ENCODE measurements around the gene SLC12A2.

SLC12A2 gene

DNA sequence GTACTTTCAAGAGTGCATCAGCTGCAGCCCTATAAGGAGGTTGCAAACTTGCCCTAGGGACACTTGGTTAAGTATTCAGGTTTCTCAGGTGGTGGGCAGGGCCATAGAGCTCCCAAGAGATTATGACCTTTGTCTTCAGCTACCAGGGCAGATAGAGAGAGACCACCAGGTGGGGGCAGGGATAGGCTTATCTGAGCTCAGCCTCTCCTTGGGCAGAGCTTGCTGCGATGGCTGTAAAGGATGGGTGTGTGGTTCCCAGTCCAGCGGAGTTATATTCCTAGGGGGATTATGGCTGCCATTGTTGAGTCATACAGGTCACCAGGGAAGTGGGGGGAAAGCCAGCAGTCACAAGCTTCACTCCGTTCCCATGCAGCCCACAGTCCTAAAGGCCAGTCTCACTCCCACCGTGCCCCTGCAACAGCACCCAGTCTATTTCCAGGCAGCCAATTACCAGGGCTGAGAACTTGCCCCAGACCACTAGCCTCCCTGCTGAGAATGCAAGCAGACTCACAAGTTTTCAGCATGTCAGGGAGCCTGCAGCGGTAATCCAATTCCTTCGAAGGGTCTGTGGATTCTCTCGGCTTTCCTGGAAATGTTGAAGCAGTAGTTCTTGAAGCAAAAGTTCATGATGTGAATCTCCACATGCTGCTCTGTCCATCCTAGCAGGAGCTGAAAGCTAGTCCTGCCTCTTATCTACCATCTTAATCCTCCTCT, 151.5 kb downstream of the SLC12A2 start:
- DNase-seq, result no peak

DNA sequence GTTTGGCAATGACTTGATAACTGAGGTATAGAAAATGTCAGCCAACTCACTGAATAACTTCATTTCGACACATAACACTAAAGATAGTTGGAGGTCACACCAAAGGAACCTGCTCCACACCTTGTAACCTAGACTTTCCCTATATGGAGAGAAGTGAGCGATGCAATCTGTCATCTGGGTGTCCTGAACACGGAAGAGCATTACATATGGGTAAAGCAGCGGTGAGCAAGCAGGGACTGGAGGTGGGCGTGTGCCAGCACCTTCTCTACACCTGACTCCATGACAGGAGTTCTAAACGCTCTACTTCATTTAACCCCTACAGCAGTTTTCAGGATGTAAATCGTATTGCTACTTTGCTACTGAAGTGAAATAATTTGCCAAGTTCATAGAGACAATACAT, 152.8 kb downstream of the SLC12A2 start:
- no peak for DNase-seq

DNA sequence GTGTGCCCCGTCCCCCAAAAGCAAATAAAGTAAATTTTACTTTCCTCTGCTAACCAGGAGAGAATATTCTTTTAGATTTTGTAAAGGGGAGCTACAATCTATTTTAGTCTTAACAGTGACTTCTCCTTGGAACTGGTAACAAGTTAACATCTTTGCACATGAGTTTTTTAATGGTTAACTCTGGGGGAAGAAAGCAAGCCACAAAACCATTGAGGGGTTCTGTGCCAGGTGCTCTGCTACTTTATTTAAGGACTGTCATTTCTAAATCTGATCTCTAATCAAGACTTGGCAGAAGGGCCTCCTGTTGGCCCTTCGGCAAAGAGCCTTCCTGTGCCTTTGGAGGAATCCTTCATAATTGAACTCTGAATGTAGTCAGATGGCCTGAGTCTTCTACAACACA, 153.4 kb downstream of the SLC12A2 start:
- DNase-seq, result no peak

DNA sequence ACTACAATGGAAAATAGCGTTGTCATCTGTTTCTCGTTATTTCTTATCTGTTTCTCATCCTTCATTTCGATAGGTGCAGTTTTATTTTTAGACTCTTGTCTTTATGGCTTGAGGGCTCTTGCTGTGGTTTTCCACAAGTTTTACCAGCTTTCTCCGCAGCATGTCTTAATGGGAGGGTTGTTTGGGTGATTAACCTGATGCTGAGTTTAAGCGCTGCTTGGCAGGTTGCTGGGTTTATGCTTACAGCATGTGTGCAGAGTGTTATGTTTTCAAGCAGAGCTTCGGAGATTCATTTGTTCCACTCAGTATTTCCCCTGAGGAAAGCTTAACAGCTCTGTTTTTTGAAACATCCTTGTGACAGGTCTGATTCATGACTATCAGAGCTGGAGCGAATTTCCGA, 154.0 kb downstream of the SLC12A2 start:
- no peak for DNase-seq

All from stimulated activated CD4-positive, alpha-beta T cell treated with anti-CD3 and anti-CD28 coated beads, Interleukin-15, amount 100 ng/mL, for 24 hours (primary cell).